Thoracic aorta (tissue), 2 donors: ENCODE data around the gene MTURN. TPM values are rescaled to one million over a fixed set of nuclear protein-coding genes. Genes with fewer than 3 reads are reported as not detected.

ENCODE experiments used
- ATAC-seq: fragments of 150-250 bp; one replicate; pipeline ENCODE4 v1.8.0; 2017; ENCODE audit warnings: low read depth; ENCODE audit not compliant: insufficient number of reproducible peaks, low FRiP score
- DNase-seq: peaks from one replicate; pipeline ENCODE4 v3.0.0-alpha.2; 2020; ENCODE audit warnings: low spot score
- H3K27ac ChIP-seq, 2 donors: fragments of 200-600 bp; sonication (generic); 1 replicate in 1 of 2; 2 replicates in 1 of 2; pipeline ENCODE4 v1.5.1; 2016; ENCODE audit warnings: mild to moderate bottlenecking in 2 of 2, moderate library complexity in 2 of 2
- H3K27me3 ChIP-seq: fragments of 200-600 bp; sonication (generic); replicated peaks from 2 replicates; pipeline ENCODE4 v1.6.0; 2016; ENCODE audit warnings: mild to moderate bottlenecking; ENCODE audit not compliant: insufficient read depth
- H3K36me3 ChIP-seq: fragments of 200-600 bp; sonication (generic); one replicate; pipeline ENCODE4 v1.5.1; 2016
- H3K4me1 ChIP-seq, 2 donors: fragments of 200-600 bp; sonication (generic); 1 replicate in 1 of 2; 2 replicates in 1 of 2; pipeline versions ENCODE4 v1.5.1 to v1.6.0; 2016; ENCODE audit warnings: low read depth in 2 of 2, mild to moderate bottlenecking in 1 of 2; ENCODE audit not compliant: control insufficient read depth in 1 of 2
- H3K4me3 ChIP-seq: fragments of 200-600 bp; sonication (generic); 2 replicates; pipeline ENCODE4 v1.5.1; 2016; ENCODE audit warnings: mild to moderate bottlenecking
- H3K9me3 ChIP-seq: fragments of 200-600 bp; sonication (generic); 2 replicates; pipeline ENCODE4 v1.5.1; 2016
- CTCF ChIP-seq: fragments of 200-600 bp; sonication (generic); IDR thresholded peaks from one replicate; pipeline ENCODE4 v1.5.1; 2019; ENCODE audit warnings: antibody characterized with exemption
- total RNA-seq, 2 donors: library from RNA; depleted of rRNA; stranded (reverse); fragments of >200 nt; gene quantifications; one replicate each; pipeline versions ENCODE4 v1.1.0 to v1.2.3, GENCODE V29; 2016

Gene MTURN
- total RNA-seq, 2 donors from 2014 or later: 71.1 to 80.1 TPM

GRCh38 chr7:30165590-30165989, 30.8 kb downstream of the MTURN start:
- Histone ChIP-seq H3K36me3 (no peaks in the 10 kb centered on the region), H3K9me3 (no peaks in the 10 kb centered on the region), H3K4me1 (peaks cover 14 to 51% of the 10 kb centered on the region in 2 donors), H3K27me3 (no peaks in the 10 kb centered on the region), H3K27ac (no peak overlapping the region), H3K4me3 (no peak overlapping the region)
- ATAC-seq (no peak), DNase-seq (no peak)
- TF ChIP-seq CTCF: no peak

- ATAC-seq: no peak
- peaks cover 14 to 58% of the 10 kb centered on the region in 2 donors for H3K4me1 ChIP-seq
These were observed 31.5 kb downstream of the MTURN start for GRCh38 chr7:30166155-30166840.

GRCh38 chr7:30166841-30167235, 32.1 kb downstream of the MTURN start:
- Histone ChIP-seq H3K4me1 (peaks cover 14 to 63% of the 10 kb centered on the region in 2 donors), H3K36me3 (no peaks in the 10 kb centered on the region), H3K27me3 (no peaks in the 10 kb centered on the region), H3K9me3 (no peaks in the 10 kb centered on the region), H3K4me3 (no peak overlapping the region), H3K27ac (no peak overlapping the region)
- no peak for TF ChIP-seq CTCF
- ATAC-seq: no peak
- no peak for DNase-seq

More at GRCh38 chr7:30166155-30166840, 31.5 kb downstream of the MTURN start:
- H3K9me3 ChIP-seq: no peaks in the 10 kb centered on the region
- H3K36me3 ChIP-seq: no peaks in the 10 kb centered on the region
- no peak for TF ChIP-seq CTCF
- no peaks in the 10 kb centered on the region for H3K27me3 ChIP-seq
- no peak overlapping the region for H3K4me3 ChIP-seq
- no peak for DNase-seq
- no peak overlapping the region for H3K27ac ChIP-seq

- Histone ChIP-seq H3K27ac (no peak overlapping the region), H3K27me3 (no peaks in the 10 kb centered on the region), H3K9me3 (no peaks in the 10 kb centered on the region), H3K4me1 (peaks cover 19 to 70% of the 10 kb centered on the region in 2 donors), H3K36me3 (no peaks in the 10 kb centered on the region), H3K4me3 (no peak overlapping the region)
- no peak for ATAC-seq
- TF ChIP-seq CTCF: no peak
- DNase-seq: no peak
These were observed 33.1 kb downstream of the MTURN start for GRCh38 chr7:30167901-30168300.

- H3K27ac ChIP-seq: no peak overlapping the region
- H3K4me1 ChIP-seq: peaks cover 23 to 70% of the 10 kb centered on the region in 2 donors
- H3K9me3 ChIP-seq: no peaks in the 10 kb centered on the region
- ATAC-seq (no peak), DNase-seq (no peak)
- H3K4me3 ChIP-seq: no peak overlapping the region
- H3K36me3 ChIP-seq: no peaks in the 10 kb centered on the region
- TF ChIP-seq CTCF: no peak
- no peaks in the 10 kb centered on the region for H3K27me3 ChIP-seq
These were observed 34.2 kb downstream of the MTURN start for GRCh38 chr7:30168835-30169573.
